ENCODE data around the gene TOMM22.

GRCh38 chr22:38724176-38724575, 42.4 kb downstream of the TOMM22 start:
- TF ChIP-seq, protein P1, sequence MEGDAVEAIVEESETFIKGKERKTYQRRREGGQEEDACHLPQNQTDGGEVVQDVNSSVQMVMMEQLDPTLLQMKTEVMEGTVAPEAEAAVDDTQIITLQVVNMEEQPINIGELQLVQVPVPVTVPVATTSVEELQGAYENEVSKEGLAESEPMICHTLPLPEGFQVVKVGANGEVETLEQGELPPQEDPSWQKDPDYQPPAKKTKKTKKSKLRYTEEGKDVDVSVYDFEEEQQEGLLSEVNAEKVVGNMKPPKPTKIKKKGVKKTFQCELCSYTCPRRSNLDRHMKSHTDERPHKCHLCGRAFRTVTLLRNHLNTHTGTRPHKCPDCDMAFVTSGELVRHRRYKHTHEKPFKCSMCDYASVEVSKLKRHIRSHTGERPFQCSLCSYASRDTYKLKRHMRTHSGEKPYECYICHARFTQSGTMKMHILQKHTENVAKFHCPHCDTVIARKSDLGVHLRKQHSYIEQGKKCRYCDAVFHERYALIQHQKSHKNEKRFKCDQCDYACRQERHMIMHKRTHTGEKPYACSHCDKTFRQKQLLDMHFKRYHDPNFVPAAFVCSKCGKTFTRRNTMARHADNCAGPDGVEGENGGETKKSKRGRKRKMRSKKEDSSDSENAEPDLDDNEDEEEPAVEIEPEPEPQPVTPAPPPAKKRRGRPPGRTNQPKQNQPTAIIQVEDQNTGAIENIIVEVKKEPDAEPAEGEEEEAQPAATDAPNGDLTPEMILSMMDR (IDR thresholded peaks at IDR 0.05): no peak
- no peak for TF ChIP-seq POLR2A (IDR thresholded peaks at IDR 0.05; ENCODE audit: low read depth)
- TF ChIP-seq POLR2AphosphoS5 (IDR thresholded peaks at IDR 0.05): no peak
- TF ChIP-seq EP300 (IDR thresholded peaks at IDR 0.05): no peak

Data from esophagus muscularis mucosa (tissue), 4 donors.